ENCODE measurements around the gene CTXND2. TPM values are rescaled to one million over a fixed set of nuclear protein-coding genes. Genes with fewer than 3 reads are reported as not detected.

The CTXND2 gene
- polyA plus RNA-seq, 1 of the 3 experiments (the other 2 are of a cell fraction): not detected

DNA sequence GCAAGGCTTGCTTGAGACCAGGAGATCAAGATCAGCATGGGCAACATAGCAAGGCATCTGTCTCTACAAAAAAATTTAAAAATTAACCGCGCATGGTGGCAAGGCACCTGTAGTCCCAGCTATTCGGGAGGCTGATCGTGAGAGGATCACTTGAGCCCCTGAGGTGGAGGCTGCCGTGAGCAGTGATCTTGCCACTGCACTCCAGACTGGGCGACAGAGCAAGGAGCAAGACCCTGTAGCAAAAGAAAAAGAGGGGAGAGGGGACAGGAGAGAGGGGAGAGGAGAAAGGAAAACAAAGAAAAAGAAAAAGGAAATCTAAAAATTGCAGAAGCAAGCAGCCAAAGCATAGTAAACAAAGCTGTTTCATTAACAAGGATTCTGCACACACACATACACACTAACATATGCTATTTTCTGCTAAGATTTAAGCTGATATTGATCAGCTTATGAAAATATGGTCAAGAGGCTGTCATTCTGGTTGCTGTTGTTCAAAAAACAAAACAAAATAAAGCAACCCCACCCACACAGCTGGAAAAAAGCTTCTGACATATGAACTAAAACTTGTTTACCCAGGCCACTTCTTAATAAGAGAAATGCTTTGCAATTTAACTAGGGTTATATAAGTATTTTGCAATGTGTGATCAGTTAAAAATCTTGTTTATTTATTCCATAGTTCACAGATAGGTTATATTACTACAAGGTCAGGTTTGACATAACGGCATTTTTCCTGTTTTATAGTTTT is 12.3 kb upstream of the CTXND2 start:
- ChIA-PET POLR2A (no interaction called here), CTCF (no interaction called here)
- TF ChIP-seq JUND (IDR thresholded peaks at IDR 0.05) (no peak), SIN3A (IDR thresholded peaks at IDR 0.05; ENCODE audit: borderline replicate concordance, low read depth, low read length) (no peak), EP300 (IDR thresholded peaks at IDR 0.05; ENCODE audit: borderline replicate concordance in 1 of 2, low read depth in 1 of 2, low read length in 1 of 2) (no peak), MEF2A (IDR thresholded peaks at IDR 0.05; ENCODE audit: borderline replicate concordance, low read depth) (no peak), CHD2 (IDR thresholded peaks at IDR 0.05; ENCODE audit: low read length, partially characterized antibody) (no peak), EZH2phosphoT487 (IDR thresholded peaks at IDR 0.05; ENCODE audit: borderline replicate concordance, low read depth) (no peak), TEAD4 (IDR thresholded peaks at IDR 0.05; ENCODE audit: borderline replicate concordance, insufficient read depth) (no peak), FOSL2 (IDR thresholded peaks at IDR 0.05; ENCODE audit: borderline replicate concordance, low read depth) (no peak), ELF1 (IDR thresholded peaks at IDR 0.05) (no peak), YY1 (IDR thresholded peaks at IDR 0.05; ENCODE audit: low read depth) (no peak), FOXM1 (IDR thresholded peaks at IDR 0.05; ENCODE audit: low read depth) (no peak), NRF1 (IDR thresholded peaks at IDR 0.05; ENCODE audit: low read depth, low read length) (no peak), RFX5 (IDR thresholded peaks at IDR 0.05; ENCODE audit: low read length) (no peak), FOXJ3 (CRISPR knock-in tag; IDR thresholded peaks at IDR 0.05) (no peak), POLR2AphosphoS5 (IDR thresholded peaks at IDR 0.05; ENCODE audit: low read depth, low read length) (no peak), MXI1 (IDR thresholded peaks at IDR 0.05; ENCODE audit: low read depth, low read length) (no peak)
- TF ChIP-seq, protein P1, sequence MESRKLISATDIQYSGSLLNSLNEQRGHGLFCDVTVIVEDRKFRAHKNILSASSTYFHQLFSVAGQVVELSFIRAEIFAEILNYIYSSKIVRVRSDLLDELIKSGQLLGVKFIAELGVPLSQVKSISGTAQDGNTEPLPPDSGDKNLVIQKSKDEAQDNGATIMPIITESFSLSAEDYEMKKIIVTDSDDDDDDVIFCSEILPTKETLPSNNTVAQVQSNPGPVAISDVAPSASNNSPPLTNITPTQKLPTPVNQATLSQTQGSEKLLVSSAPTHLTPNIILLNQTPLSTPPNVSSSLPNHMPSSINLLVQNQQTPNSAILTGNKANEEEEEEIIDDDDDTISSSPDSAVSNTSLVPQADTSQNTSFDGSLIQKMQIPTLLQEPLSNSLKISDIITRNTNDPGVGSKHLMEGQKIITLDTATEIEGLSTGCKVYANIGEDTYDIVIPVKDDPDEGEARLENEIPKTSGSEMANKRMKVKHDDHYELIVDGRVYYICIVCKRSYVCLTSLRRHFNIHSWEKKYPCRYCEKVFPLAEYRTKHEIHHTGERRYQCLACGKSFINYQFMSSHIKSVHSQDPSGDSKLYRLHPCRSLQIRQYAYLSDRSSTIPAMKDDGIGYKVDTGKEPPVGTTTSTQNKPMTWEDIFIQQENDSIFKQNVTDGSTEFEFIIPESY (IDR thresholded peaks at IDR 0.05; ENCODE audit: borderline replicate concordance, low read depth): no peak
- TF ChIP-seq, protein P2, sequence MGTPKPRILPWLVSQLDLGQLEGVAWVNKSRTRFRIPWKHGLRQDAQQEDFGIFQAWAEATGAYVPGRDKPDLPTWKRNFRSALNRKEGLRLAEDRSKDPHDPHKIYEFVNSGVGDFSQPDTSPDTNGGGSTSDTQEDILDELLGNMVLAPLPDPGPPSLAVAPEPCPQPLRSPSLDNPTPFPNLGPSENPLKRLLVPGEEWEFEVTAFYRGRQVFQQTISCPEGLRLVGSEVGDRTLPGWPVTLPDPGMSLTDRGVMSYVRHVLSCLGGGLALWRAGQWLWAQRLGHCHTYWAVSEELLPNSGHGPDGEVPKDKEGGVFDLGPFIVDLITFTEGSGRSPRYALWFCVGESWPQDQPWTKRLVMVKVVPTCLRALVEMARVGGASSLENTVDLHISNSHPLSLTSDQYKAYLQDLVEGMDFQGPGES (IDR thresholded peaks at IDR 0.05; ENCODE audit: low read depth, low read length): no peak
- TF ChIP-seq, protein P3, sequence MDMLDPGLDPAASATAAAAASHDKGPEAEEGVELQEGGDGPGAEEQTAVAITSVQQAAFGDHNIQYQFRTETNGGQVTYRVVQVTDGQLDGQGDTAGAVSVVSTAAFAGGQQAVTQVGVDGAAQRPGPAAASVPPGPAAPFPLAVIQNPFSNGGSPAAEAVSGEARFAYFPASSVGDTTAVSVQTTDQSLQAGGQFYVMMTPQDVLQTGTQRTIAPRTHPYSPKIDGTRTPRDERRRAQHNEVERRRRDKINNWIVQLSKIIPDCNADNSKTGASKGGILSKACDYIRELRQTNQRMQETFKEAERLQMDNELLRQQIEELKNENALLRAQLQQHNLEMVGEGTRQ (IDR thresholded peaks at IDR 0.05; ENCODE audit: borderline replicate concordance, low read depth, low read length): no peak
- TF ChIP-seq, protein P4, sequence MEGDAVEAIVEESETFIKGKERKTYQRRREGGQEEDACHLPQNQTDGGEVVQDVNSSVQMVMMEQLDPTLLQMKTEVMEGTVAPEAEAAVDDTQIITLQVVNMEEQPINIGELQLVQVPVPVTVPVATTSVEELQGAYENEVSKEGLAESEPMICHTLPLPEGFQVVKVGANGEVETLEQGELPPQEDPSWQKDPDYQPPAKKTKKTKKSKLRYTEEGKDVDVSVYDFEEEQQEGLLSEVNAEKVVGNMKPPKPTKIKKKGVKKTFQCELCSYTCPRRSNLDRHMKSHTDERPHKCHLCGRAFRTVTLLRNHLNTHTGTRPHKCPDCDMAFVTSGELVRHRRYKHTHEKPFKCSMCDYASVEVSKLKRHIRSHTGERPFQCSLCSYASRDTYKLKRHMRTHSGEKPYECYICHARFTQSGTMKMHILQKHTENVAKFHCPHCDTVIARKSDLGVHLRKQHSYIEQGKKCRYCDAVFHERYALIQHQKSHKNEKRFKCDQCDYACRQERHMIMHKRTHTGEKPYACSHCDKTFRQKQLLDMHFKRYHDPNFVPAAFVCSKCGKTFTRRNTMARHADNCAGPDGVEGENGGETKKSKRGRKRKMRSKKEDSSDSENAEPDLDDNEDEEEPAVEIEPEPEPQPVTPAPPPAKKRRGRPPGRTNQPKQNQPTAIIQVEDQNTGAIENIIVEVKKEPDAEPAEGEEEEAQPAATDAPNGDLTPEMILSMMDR (IDR thresholded peaks at IDR 0.05): no peak
- H3K4me2 ChIP-seq: peak overlapping the region; percentile 84
- H3K9me3 ChIP-seq: no peaks in the 10 kb centered on the region
- H3K36me3 ChIP-seq (replicated peaks in 1 of 2; ENCODE audit: control insufficient read depth in 1 of 2, insufficient read depth in 2 of 2, low read length in 1 of 2): peaks cover 3 to 5% of the 10 kb centered on the region in 2 experiments
- H3K9me2 ChIP-seq: no peaks in the 10 kb centered on the region
- no peaks in the 10 kb centered on the region for H3K27me3 ChIP-seq (ENCODE audit: insufficient read depth)
- DNase-seq: no peak
- peaks cover 0 to 10% of the 10 kb centered on the region in 2 experiments; a peak in 2 of 4 replicates for H3K4me1 ChIP-seq (ENCODE audit: control insufficient read depth in 1 of 2, insufficient read depth in 2 of 2, low read depth in 1 of 2, low read length in 1 of 2)
- peak overlapping the region; percentile 88; the same call in 1 of the 2 replicates for H2AFZ ChIP-seq (ENCODE audit: low read depth)
- peaks cover 66% of the 10 kb centered on the region for H3K79me2 ChIP-seq (ENCODE audit: insufficient read depth)
- H3K4me3 ChIP-seq (ENCODE audit: low read depth in 2 of 2, low read length in 1 of 2): peak overlapping the region; percentile 59 to 75
- peaks cover 4% of the 10 kb centered on the region; the same call in 1 of the 2 replicates for H4K20me1 ChIP-seq (ENCODE audit: insufficient read depth)
- peaks cover 6% of the 10 kb centered on the region for H3F3A ChIP-seq (replicated peaks; ENCODE audit: insufficient read depth)
- WGBS (ENCODE audit: low lambda C conversion rate): 29% methylated on average over 7 of the region's 7 CpGs
- peak overlapping the region; percentile 84; the same call in 1 of the 2 replicates for H3K9ac ChIP-seq
- peak overlapping the region in 1 of 2 experiments; percentile 89; a peak in 2 of 4 replicates for H3K27ac ChIP-seq (ENCODE audit: low read depth in 2 of 2, low read length in 1 of 2)
